ENCODE measurements around the gene CMKLR1. TPM values are rescaled to one million over a fixed set of nuclear protein-coding genes. Genes with fewer than 3 reads are reported as not detected.

CMKLR1 gene
- polyA plus RNA-seq, 3 donors = 7.5 to 11.6 (median 7.9) TPM

DNA sequence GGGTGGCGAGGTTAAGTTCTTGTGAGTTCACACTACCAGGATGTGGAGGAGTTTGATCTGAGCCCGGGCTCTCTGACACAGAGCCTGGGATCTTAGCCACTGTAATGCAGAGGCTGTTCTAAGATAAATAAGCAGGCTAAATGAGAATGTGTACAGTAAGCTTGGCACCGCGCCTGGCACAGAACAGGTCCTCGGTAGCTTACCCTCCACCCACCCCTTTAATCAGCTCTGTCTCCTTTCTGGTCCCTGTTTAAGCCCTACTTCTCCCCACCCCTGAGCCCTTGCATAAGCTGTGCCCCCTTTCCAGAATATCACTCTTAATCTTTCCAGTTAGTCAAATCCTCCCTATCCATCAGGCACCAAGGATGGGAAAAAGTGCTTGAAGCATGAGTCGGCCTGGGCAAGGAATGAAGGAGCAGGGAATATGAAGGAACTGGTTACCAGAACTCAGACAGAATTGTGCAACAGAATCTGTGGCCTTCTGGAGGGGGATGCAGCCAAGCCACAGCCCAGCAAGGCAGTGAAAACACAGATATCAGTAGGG is 32.8 kb upstream of the CMKLR1 start:
- Histone ChIP-seq H3K9ac (ENCODE audit: insufficient read depth, low read length, poor library complexity, severe bottlenecking) (no peak overlapping the region), H3K27me3 (ENCODE audit: control insufficient read depth in 2 of 2, insufficient read depth in 2 of 2, low read length in 2 of 2) (no peaks in the 10 kb centered on the region), H3K36me3 (replicated peaks in 1 of 2; ENCODE audit: control insufficient read depth in 1 of 2, insufficient read depth in 2 of 2, low read length in 2 of 2) (no peaks in the 10 kb centered on the region), H3K4me2 (replicated peaks; ENCODE audit: extremely low read depth, low read length, poor library complexity, severe bottlenecking) (peak overlapping the region; percentile 28), H2AFZ (ENCODE audit: insufficient read depth, low read depth, low read length, poor library complexity, severe bottlenecking) (no peak overlapping the region), H3K79me2 (ENCODE audit: insufficient read depth, low read length) (no peaks in the 10 kb centered on the region), H3K4me3 (replicated peaks in 1 of 3; ENCODE audit: low read depth in 2 of 3, low read length in 3 of 3) (peak overlapping the region in 1 of 3 experiments; percentile 21), H3K27ac (ENCODE audit: low read depth in 1 of 2, low read length in 2 of 2) (peak overlapping the region in 1 of 2 donors; percentile 62), H3K4me1 (ENCODE audit: control insufficient read depth in 1 of 2, insufficient read depth in 2 of 2, low read length in 2 of 2) (peaks cover 42 to 64% of the 10 kb centered on the region in 2 donors), H4K20me1 (ENCODE audit: insufficient read depth, low read length) (no peaks in the 10 kb centered on the region), H3K9me3 (replicated peaks in 1 of 2; ENCODE audit: control insufficient read depth in 1 of 2, insufficient read depth in 1 of 2, low read length in 2 of 2) (peaks cover 7 to 13% of the 10 kb centered on the region in 2 donors)
- WGBS (ENCODE audit: insufficient coverage) = 48% methylated on average over 4 of the region's 6 CpGs
- peaks cover 0 to 5% (median 2%) of the 10 kb centered on the region in 3 donors for H3K27me3 Mint-ChIP-seq (ENCODE audit: low read depth in 3 of 3)
- intact Hi-C loops (cut with micrococcal nuclease) = no loop called here
- peaks cover 16 to 25% (median 18%) of the 10 kb centered on the region in 7 donors for H3K9me3 Mint-ChIP-seq
- H3K27ac Mint-ChIP-seq = peak overlapping the region in 5 of 7 donors; percentile 25 to 83 (median 51)
- peak overlapping the region in 1 of 2 donors; percentile 30 for H3K4me3 Mint-ChIP-seq
- TF ChIP-seq, protein P1, sequence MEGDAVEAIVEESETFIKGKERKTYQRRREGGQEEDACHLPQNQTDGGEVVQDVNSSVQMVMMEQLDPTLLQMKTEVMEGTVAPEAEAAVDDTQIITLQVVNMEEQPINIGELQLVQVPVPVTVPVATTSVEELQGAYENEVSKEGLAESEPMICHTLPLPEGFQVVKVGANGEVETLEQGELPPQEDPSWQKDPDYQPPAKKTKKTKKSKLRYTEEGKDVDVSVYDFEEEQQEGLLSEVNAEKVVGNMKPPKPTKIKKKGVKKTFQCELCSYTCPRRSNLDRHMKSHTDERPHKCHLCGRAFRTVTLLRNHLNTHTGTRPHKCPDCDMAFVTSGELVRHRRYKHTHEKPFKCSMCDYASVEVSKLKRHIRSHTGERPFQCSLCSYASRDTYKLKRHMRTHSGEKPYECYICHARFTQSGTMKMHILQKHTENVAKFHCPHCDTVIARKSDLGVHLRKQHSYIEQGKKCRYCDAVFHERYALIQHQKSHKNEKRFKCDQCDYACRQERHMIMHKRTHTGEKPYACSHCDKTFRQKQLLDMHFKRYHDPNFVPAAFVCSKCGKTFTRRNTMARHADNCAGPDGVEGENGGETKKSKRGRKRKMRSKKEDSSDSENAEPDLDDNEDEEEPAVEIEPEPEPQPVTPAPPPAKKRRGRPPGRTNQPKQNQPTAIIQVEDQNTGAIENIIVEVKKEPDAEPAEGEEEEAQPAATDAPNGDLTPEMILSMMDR (IDR thresholded peaks at IDR 0.05) = no peak
- peaks cover 2 to 7% of the 10 kb centered on the region in 2 donors for H3K36me3 Mint-ChIP-seq
- peak; percentile 18 to 38 (median 22) for DNase-seq
- peaks cover 52% of the 10 kb centered on the region for H3K4me1 Mint-ChIP-seq

DNA sequence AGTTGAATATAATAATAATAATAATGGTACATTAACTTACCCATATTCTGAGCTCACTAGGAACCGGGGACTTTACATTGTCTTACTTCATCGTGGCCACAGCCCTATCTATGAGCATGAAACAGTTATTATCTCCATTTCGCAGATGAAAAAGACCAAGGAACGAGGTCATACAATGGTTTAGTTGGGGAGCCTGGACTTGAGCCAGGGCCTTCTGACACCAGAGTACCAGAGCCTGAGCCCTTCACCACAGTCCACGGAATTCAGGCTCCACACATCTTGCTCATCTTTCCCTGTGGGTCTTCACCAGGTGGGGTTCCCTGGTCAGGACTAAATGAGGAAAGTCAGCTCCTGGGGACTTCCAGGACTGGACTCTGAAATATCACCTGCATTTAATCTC is 31.3 kb upstream of the CMKLR1 start:
- 100% methylated on average over 3 of the region's 5 CpGs for WGBS (ENCODE audit: insufficient coverage)

More for the DNA sequence above, 31.3 kb upstream of the CMKLR1 start:
- Histone ChIP-seq H3K27me3 (ENCODE audit: control insufficient read depth in 2 of 2, insufficient read depth in 2 of 2, low read length in 2 of 2) (no peaks in the 10 kb centered on the region), H4K20me1 (ENCODE audit: insufficient read depth, low read length) (no peaks in the 10 kb centered on the region), H3K36me3 (replicated peaks in 1 of 2; ENCODE audit: control insufficient read depth in 1 of 2, insufficient read depth in 2 of 2, low read length in 2 of 2) (no peaks in the 10 kb centered on the region), H3K9ac (ENCODE audit: insufficient read depth, low read length, poor library complexity, severe bottlenecking) (no peak overlapping the region), H3K4me2 (replicated peaks; ENCODE audit: extremely low read depth, low read length, poor library complexity, severe bottlenecking) (no peak overlapping the region), H3K9me3 (replicated peaks in 1 of 2; ENCODE audit: control insufficient read depth in 1 of 2, insufficient read depth in 1 of 2, low read length in 2 of 2) (peaks cover 7 to 13% of the 10 kb centered on the region in 2 donors), H3K27ac (ENCODE audit: low read depth in 1 of 2, low read length in 2 of 2) (no peak overlapping the region), H2AFZ (ENCODE audit: insufficient read depth, low read depth, low read length, poor library complexity, severe bottlenecking) (no peak overlapping the region), H3K79me2 (ENCODE audit: insufficient read depth, low read length) (no peaks in the 10 kb centered on the region), H3K4me3 (replicated peaks in 1 of 3; ENCODE audit: low read depth in 2 of 3, low read length in 3 of 3) (no peak overlapping the region), H3K4me1 (ENCODE audit: control insufficient read depth in 1 of 2, insufficient read depth in 2 of 2, low read length in 2 of 2) (peaks cover 52 to 68% of the 10 kb centered on the region in 2 donors)
- H3K9me3 Mint-ChIP-seq = peaks cover 7 to 16% (median 14%) of the 10 kb centered on the region in 7 donors
- no peak overlapping the region for H3K4me3 Mint-ChIP-seq
- TF ChIP-seq, protein P1 (IDR thresholded peaks at IDR 0.05) = no peak
- H3K27me3 Mint-ChIP-seq (ENCODE audit: low read depth in 3 of 3) = peaks cover 0 to 5% (median 0%) of the 10 kb centered on the region in 3 donors
- intact Hi-C loops (cut with micrococcal nuclease) = no loop called here
- no peak overlapping the region for H3K27ac Mint-ChIP-seq
- no peak for DNase-seq
- H3K4me1 Mint-ChIP-seq = peaks cover 57% of the 10 kb centered on the region
- peaks cover 2 to 7% of the 10 kb centered on the region in 2 donors for H3K36me3 Mint-ChIP-seq
